Colonic mucosa (tissue), 4 donors: ENCODE results near the gene BCL2L13. TPM values are rescaled to one million over a fixed set of nuclear protein-coding genes. Genes with fewer than 3 reads are reported as not detected.

Experiments used
- DNase-seq: peaks from one replicate; pipeline ENCODE4 v3.0.0-alpha.2; 2020
- H3K27ac ChIP-seq: fragments of 200-600 bp; one replicate; pipeline ENCODE4 v1.8.0; 2021
- H3K27me3 ChIP-seq: fragments of 200-600 bp; one replicate; pipeline ENCODE4 v1.8.0; 2021
- H3K36me3 ChIP-seq: fragments of 200-600 bp; one replicate; pipeline ENCODE4 v1.8.0; 2021
- H3K4me1 ChIP-seq: fragments of 200-600 bp; one replicate; pipeline ENCODE4 v1.8.0; 2021; ENCODE audit warnings: mild to moderate bottlenecking
- H3K4me3 ChIP-seq: fragments of 200-600 bp; one replicate; pipeline ENCODE4 v1.8.0; 2021
- H3K9ac ChIP-seq, 2 donors: one replicate each; pipeline ENCODE4 v1.7.0; 2013; ENCODE audit warnings: control low read depth in 2 of 2, low read depth in 2 of 2, low read length in 2 of 2
- H3K9me3 ChIP-seq: fragments of 200-600 bp; one replicate; pipeline ENCODE4 v1.8.0; 2021
- CTCF ChIP-seq: fragments of 200-600 bp; IDR thresholded peaks from one replicate; pipeline ENCODE4 v1.8.0; 2022; ENCODE audit warnings: antibody characterized with exemption, mild to moderate bottlenecking
- intact Hi-C: fragments of 100-400 bp; cut with DNase I; formaldehyde crosslinking; loops from one replicate; pipeline ENCODE4 v1.14.1; 2022
- total RNA-seq, 2 donors: library from RNA; stranded (reverse); fragmentation: NEBNext Ultra II Directional in 1 of 2; extraction: Animal tissue kit (Norgen Biotek cat#: 25700) in 1 of 2; gene quantifications; one replicate each; pipeline ENCODE4 v1.2.1, GENCODE V29; 2021
- donor health status: healthy.
- donor health status: DM: no; HTN: no; CAD: no.
- donor health status: DM: no; HTN: no; CAD: no.

BCL2L13 gene
- total RNA-seq, 2 donors from 2014 or later, result 44.9 to 47.2 TPM

- H3K9me3 ChIP-seq, result no peaks in the 10 kb centered on the region
- DNase-seq, result no peak
- no peaks in the 10 kb centered on the region for H3K36me3 ChIP-seq
- intact Hi-C loops, result no loop called here
- TF ChIP-seq CTCF, result no peak
- H3K9ac ChIP-seq, result no peak overlapping the region
- H3K4me3 ChIP-seq, result no peak overlapping the region
- H3K4me1 ChIP-seq, result peaks cover 2% of the 10 kb centered on the region
- H3K27ac ChIP-seq, result no peak overlapping the region
- no peaks in the 10 kb centered on the region for H3K27me3 ChIP-seq
Measured at GRCh38 chr22:17700778-17701177, 62.2 kb downstream of the BCL2L13 start.

- H3K27me3 ChIP-seq, result no peaks in the 10 kb centered on the region
- no peak overlapping the region for H3K9ac ChIP-seq
- no peaks in the 10 kb centered on the region for H3K36me3 ChIP-seq
- DNase-seq, result no peak
- intact Hi-C loops, result no loop called here
- peaks cover 6% of the 10 kb centered on the region for H3K4me1 ChIP-seq
- no peak overlapping the region for H3K27ac ChIP-seq
- H3K4me3 ChIP-seq, result no peak overlapping the region
- no peaks in the 10 kb centered on the region for H3K9me3 ChIP-seq
- TF ChIP-seq CTCF, result no peak
Measured at GRCh38 chr22:17703811-17704210, 65.3 kb downstream of the BCL2L13 start.

- TF ChIP-seq CTCF, result no peak
- Histone ChIP-seq H3K9me3 (no peaks in the 10 kb centered on the region), H3K4me1 (peaks cover 6% of the 10 kb centered on the region), H3K36me3 (no peaks in the 10 kb centered on the region), H3K4me3 (no peak overlapping the region), H3K27ac (peak overlapping the region; percentile 70), H3K27me3 (no peaks in the 10 kb centered on the region), H3K9ac (no peak overlapping the region)
- intact Hi-C loops, result no loop called here
- DNase-seq, result no peak
Measured at GRCh38 chr22:17705546-17705945, 67.0 kb downstream of the BCL2L13 start.

- Histone ChIP-seq H3K9me3 (no peaks in the 10 kb centered on the region), H3K27ac (peak overlapping the region; percentile 70), H3K9ac (no peak overlapping the region), H3K4me1 (peaks cover 6% of the 10 kb centered on the region), H3K27me3 (no peaks in the 10 kb centered on the region), H3K36me3 (no peaks in the 10 kb centered on the region), H3K4me3 (peak overlapping the region; percentile 1)
- TF ChIP-seq CTCF, result no peak
- DNase-seq, result peak; percentile 64
- intact Hi-C loops, result no loop called here
Measured at GRCh38 chr22:17705951-17706900, 67.7 kb downstream of the BCL2L13 start.

- TF ChIP-seq CTCF, result no peak
- DNase-seq, result no peak
- no peaks in the 10 kb centered on the region for H3K9me3 ChIP-seq
- intact Hi-C loops, result no loop called here
- H3K36me3 ChIP-seq, result no peaks in the 10 kb centered on the region
- peaks cover 6% of the 10 kb centered on the region for H3K4me1 ChIP-seq
- H3K27me3 ChIP-seq, result no peaks in the 10 kb centered on the region
- peak overlapping the region; percentile 1 for H3K4me3 ChIP-seq
- H3K27ac ChIP-seq, result peak overlapping the region; percentile 70
- no peak overlapping the region for H3K9ac ChIP-seq
Measured at GRCh38 chr22:17706947-17707346, 68.4 kb downstream of the BCL2L13 start.
